Mesodermal cell (in vitro differentiated cells): ENCODE measurements around the gene SPSB1.
"Not testable (repeated sequence)": the region's sequence is repeated elsewhere in the genome, so short reads cannot be mapped to it uniquely, and the experiment has no call there.

Source experiments
- H3K27ac ChIP-seq: 2 replicates; pipeline ENCODE4 v1.7.0; 2013; ENCODE audit warnings: mild to moderate bottlenecking, low read depth, low read length, moderate library complexity; ENCODE audit not compliant: severe bottlenecking
- H3K36me3 ChIP-seq: 2 replicates; pipeline ENCODE4 v1.7.1; 2013; ENCODE audit warnings: mild to moderate bottlenecking, low read length, moderate library complexity; ENCODE audit not compliant: control insufficient read depth, insufficient read depth
- H3K4me1 ChIP-seq: one replicate; pipeline ENCODE4 v1.7.1; 2013; ENCODE audit warnings: mild to moderate bottlenecking, low read length; ENCODE audit not compliant: insufficient read depth, control insufficient read depth, poor library complexity, severe bottlenecking
- H3K4me3 ChIP-seq: 2 replicates; pipeline ENCODE4 v1.7.0; 2013; ENCODE audit warnings: low read length, control low read depth, mild to moderate bottlenecking; ENCODE audit not compliant: insufficient read depth, poor library complexity, severe bottlenecking; ENCODE audit errors: extremely low read depth
- H3K9me3 ChIP-seq: 2 replicates; pipeline ENCODE4 v1.7.1; 2013; ENCODE audit warnings: mild to moderate bottlenecking, low read length, moderate library complexity; ENCODE audit not compliant: control insufficient read depth
- WGBS, 2 experiments: methylation state at CpG; one replicate each; pipeline ENCODE4 v1.1.5; 2013; ENCODE audit warnings: missing lambda C conversion rate in 2 of 2; ENCODE audit not compliant: insufficient coverage in 2 of 2; 5-methylcytosine and 5-hydroxymethylcytosine counted together

The SPSB1 gene

DNA sequence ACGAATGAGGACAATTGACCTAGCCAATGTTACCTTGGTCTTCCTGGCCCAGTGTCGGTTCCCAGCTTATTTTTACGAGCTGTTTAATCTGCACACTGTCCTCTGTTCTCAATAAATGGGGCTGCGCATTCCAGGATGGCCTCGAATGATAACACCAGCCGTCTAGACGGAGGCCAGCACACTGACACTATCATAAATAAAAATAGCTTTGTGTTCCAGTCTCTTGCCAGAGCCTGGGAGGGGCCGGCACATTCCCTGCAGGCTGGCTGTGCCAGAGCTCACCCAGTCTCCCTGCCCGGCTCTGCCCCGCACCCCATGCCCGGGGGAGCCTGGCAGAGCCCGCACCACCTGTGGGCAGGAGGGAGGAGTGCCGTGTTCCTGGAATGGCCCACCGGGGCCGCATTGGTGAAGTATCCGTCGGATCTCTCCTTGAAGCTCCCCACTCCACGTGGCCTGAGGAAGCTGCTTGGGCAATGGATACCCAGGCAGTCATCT, 92.1 kb downstream of the SPSB1 start:
- Histone ChIP-seq H3K4me3 (no peak overlapping the region), H3K27ac (peak overlapping the region; percentile 41)
- 91 to 93% methylated on average over 12 to 18 of the region's 18 CpGs for WGBS, 2 experiments

DNA sequence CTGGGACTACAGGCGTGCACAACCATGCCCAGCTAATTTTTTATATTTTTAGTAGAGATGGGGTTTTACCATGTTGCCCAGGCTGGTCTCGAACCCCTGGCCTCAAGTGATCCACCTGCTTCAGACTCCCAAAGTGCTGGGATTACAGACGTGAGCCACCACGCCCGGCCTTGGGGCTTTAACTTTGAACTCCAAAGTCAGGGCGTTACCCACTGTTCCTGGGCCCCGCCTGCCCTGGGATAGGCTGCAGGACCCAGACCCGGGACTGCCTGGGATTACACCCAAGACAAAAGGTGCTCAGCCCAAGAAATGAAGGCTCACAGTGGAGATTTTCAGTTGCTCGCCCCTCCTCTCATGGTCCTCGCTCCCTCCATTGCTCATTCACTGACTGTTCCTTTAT, 92.7 kb downstream of the SPSB1 start:
- H3K36me3 ChIP-seq, H3K9me3 ChIP-seq, H3K4me3 ChIP-seq, H3K27ac ChIP-seq: not testable (repeated sequence)
- WGBS, 2 experiments, result 96 to 98% methylated on average over 8 to 9 of the region's 10 CpGs
- H3K4me1 ChIP-seq, result peaks cover 18% of the 10 kb centered on the region

More for the DNA sequence above, 92.1 kb downstream of the SPSB1 start:
- H3K36me3 ChIP-seq, result no peaks in the 10 kb centered on the region
- H3K9me3 ChIP-seq, result no peaks in the 10 kb centered on the region
- peaks cover 18% of the 10 kb centered on the region for H3K4me1 ChIP-seq

DNA sequence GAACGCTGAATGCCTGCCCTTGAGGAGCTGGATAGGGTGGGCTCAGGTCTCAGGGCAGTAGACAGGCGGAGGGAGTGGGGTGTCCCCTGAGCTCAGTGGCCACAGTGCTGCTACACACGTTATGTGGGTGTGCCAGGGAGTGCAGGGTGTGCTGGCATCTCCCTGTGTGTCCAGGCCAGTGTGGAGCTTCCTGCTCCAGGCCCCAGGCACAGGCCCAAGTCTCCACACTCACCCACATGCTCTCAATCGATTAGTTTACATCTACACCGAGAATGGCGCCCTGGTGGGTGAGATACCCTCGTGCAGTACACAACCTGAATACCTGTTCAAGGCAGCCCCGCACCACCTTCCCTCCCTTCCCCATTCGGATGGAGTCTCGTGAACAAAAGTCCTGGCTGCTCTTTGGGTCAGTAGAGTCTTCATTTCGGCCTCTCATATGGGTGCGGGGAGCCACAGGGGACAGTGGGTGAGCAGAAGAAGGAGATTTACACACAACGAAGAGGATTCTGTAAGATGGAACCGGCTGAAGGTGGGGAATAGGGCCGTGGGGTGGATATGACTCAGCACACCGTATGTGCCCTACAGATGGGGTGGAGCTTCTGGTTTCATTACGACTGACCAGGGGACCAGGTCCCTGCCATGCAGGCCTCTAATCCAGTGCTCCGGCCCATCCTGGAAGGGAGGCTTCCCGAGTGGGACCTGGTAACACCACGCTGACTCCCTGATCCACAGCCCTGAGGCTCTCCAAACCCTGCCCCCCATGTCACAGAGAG, 93.3 kb downstream of the SPSB1 start:
- peaks cover 18% of the 10 kb centered on the region for H3K4me1 ChIP-seq
- no peaks in the 10 kb centered on the region for H3K9me3 ChIP-seq
- no peak overlapping the region for H3K27ac ChIP-seq
- no peak overlapping the region for H3K4me3 ChIP-seq
- H3K36me3 ChIP-seq, result no peaks in the 10 kb centered on the region
- WGBS, 2 experiments, result 90 to 92% methylated on average over 14 to 18 of the region's 20 CpGs

DNA sequence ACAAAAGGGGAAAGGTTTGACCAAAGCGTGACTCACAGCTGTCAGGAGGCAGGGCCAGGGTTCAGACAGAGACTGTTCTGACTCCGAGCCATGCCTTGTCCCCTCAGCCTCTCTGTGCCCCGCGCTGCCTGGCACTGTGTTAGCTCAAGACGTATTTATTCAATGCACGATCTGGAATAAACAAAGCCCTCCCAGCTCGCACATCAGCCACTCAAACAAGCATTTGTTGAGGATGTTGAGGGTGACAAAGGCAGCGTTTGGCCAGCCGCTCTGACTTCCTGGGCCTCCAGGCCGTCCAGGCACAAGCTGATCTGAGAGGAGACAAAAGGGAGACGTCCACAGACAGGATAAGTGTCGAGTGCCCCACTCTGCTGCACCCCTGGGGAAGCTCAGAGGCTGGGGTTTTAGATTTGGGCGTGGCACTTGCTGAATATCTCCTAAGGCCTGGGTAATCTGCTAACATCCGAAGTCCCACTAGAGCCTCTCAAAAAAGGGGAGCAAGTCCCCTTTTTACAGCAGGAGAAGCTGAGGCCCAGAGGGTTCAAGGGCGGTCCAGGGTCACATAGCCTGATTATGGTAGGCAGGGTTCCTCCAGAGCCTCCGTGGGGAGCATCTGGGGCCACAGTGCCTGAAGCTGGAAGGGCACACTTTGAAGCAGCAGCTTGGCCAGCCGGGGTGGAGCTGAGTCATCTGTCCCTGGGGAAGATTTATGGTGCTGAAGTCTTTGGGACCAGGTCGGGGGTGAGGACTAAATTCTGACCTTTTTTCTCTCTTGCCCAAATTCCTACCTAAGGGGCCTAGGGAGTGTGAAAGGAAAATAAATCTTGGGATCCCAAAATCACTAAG, 95.9 kb downstream of the SPSB1 start:
- Histone ChIP-seq H3K4me1 (peaks cover 18% of the 10 kb centered on the region), H3K9me3 (no peaks in the 10 kb centered on the region), H3K36me3 (no peaks in the 10 kb centered on the region), H3K27ac (peak overlapping the region; percentile 20), H3K4me3 (no peak overlapping the region)
- WGBS, 2 experiments, result 72 to 84% methylated on average over 11 to 13 of the region's 18 CpGs

DNA sequence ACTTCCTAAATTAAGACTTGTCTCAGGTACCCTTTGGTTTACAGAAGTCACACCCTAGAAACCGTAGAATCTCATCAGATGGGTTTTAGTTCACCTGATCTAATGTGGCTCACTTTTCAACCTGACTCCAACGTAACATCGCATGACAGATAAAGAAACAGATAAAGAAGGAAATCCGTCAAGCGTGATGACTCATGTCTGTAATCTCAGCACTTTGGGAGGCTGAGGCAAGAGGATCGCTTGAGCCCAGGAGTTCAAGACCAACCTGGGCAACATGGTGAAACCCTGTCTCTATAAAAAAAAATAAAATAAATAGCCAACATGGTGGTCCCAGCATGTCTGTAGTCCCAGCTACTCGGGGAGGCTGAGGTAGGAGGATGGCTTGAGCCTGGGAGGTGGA, 97.3 kb downstream of the SPSB1 start:
- WGBS, 2 experiments, result 93 to 98% methylated on average over 4 to 6 of the region's 7 CpGs
- Histone ChIP-seq H3K27ac (no peak overlapping the region), H3K9me3 (peaks cover 5% of the 10 kb centered on the region), H3K4me1 (peaks cover 13% of the 10 kb centered on the region), H3K36me3 (no peaks in the 10 kb centered on the region), H3K4me3 (no peak overlapping the region)

DNA sequence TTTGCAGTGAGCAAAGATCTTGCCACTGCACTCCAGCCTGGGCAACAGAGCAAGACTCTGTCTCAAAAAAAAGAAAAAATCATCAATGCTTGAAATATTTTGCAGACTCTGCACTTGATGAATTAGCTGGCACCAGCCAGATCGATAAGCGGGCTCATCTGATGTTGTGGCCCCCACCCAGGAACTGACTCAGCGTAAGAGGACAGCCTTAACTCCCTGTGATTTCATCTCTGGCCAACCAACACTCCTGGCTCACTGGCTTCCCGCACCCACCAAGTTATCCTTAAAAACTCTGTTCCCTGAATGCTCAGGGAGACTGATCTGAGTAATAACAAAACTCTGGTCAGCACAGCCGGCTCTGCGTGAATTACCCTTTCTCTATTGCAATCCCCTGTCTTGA, 98.9 kb downstream of the SPSB1 start:
- H3K4me1 ChIP-seq, result peaks cover 13% of the 10 kb centered on the region
- peaks cover 9% of the 10 kb centered on the region for H3K9me3 ChIP-seq
- no peaks in the 10 kb centered on the region for H3K36me3 ChIP-seq
- H3K27ac ChIP-seq, result no peak overlapping the region
- no peak overlapping the region for H3K4me3 ChIP-seq
- 89 to 91% methylated on average over 6 of the region's 6 CpGs for WGBS, 2 experiments

DNA sequence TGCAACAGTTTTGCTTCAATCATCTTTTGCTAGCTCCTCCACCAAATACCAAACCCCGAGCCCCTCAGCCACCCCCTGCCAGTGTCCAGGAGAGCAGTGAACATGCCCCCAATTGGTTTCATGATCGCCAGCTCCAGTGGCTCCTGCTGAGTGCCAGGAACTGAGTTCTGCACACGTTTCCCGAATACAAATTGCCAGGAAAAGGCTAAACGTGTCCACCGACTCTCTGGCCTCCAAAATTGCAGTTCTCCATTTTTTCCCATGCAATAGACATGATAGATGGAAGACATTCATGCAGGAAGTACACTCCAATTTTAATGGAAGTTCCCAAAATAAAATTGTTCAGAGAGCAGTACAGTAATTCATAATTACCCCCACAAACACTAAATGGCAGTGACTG, 101.3 kb downstream of the SPSB1 start:
- Histone ChIP-seq H3K9me3 (peaks cover 9% of the 10 kb centered on the region), H3K27ac (no peak overlapping the region), H3K4me1 (peaks cover 10% of the 10 kb centered on the region), H3K36me3 (no peaks in the 10 kb centered on the region), H3K4me3 (no peak overlapping the region)
- 73 to 87% methylated on average over 5 to 6 of the region's 6 CpGs for WGBS, 2 experiments

DNA sequence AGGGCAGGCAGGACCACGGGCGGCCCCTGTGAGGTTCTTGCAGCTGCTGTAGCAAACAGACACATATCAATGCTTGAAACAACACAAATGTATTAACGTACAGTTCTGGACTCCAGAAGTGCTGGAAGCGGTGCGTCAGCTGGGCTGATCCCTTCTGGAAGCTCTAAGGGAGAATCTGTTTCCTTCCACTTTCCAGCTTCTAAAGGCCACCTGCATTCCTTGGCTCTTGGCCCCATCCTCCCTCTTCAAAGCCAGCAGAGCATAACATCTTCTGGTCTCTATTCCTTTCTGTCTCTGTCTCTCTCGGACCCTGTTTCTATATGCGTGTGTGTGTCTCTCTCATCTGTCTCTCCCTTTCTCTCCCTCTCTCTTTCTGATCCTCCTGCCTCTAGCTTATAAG, 102.3 kb downstream of the SPSB1 start:
- H3K27ac ChIP-seq, result no peak overlapping the region
- H3K36me3 ChIP-seq, result no peaks in the 10 kb centered on the region
- H3K4me3 ChIP-seq, result no peak overlapping the region
- WGBS, 2 experiments, result 96 to 98% methylated on average over 6 to 7 of the region's 7 CpGs
- peaks cover 9% of the 10 kb centered on the region for H3K9me3 ChIP-seq
- H3K4me1 ChIP-seq, result peaks cover 18% of the 10 kb centered on the region

DNA sequence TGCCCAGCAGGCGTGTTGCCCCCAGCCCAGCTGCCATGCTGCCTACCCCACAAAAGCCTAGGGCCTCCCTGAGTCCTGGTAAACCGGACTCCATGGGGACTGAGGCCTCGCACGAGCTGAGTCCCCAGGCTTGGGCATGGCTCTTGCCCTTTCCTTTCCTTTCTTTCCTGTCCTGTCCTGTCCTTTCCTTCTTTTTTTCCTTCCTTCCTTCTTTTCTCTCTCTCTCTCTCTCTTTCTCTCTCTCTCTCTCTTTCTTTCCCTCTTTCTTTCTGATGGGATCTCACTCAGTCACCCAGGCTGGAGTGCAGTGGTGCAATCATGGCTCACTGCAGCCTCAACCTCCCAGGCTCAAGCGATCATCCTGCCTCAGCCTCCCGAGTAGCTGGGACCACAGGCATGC, 104.4 kb downstream of the SPSB1 start:
- Histone ChIP-seq H3K4me3 (no peak overlapping the region), H3K36me3 (no peaks in the 10 kb centered on the region), H3K9me3 (peaks cover 9% of the 10 kb centered on the region), H3K27ac (no peak overlapping the region), H3K4me1 (peaks cover 37% of the 10 kb centered on the region)
- 92 to 96% methylated on average over 5 to 6 of the region's 6 CpGs for WGBS, 2 experiments

DNA sequence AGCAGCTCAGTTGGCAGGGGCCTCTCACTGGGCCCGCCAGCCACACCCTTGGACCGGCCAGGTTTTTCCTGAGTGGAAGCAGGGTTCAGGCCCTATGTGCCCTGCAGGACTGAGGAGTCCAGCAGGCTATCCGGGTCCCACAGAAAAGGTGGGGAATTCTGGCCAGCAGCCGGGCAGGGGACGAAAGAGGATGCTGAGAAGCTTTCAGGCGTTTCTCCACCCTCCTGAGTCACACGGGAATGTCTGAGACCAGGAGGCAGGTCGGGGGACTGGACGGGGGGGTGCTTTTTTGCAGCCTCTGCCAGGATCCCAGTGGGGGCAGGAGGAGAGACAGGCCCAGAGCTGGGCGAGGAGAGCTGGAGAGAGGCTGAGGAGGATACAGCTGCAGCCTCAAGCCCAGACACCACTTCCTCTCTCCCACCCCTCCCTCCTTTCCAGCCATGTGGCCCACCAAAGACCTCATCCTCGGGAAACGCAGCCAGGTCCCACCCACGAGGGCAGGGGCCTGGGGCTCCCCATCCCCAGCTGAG, 105.4 kb downstream of the SPSB1 start:
- 80 to 85% methylated on average over 9 to 10 of the region's 13 CpGs for WGBS, 2 experiments
- H3K27ac ChIP-seq, result no peak overlapping the region
- H3K4me3 ChIP-seq, result no peak overlapping the region
- H3K36me3 ChIP-seq, result no peaks in the 10 kb centered on the region
- peaks cover 41% of the 10 kb centered on the region for H3K4me1 ChIP-seq
- peaks cover 9% of the 10 kb centered on the region for H3K9me3 ChIP-seq
